ENCODE data around the gene SCAI. TPM values are rescaled to one million over a fixed set of nuclear protein-coding genes. Genes with fewer than 3 reads are reported as not detected.
A peak's percentile ranks its signal among the peaks of the same experiment; 100 is the strongest.

SCAI gene
- total and polyA plus RNA-seq, 2 experiments from 2014 or later, result 13.3 to 35.0 TPM

DNA sequence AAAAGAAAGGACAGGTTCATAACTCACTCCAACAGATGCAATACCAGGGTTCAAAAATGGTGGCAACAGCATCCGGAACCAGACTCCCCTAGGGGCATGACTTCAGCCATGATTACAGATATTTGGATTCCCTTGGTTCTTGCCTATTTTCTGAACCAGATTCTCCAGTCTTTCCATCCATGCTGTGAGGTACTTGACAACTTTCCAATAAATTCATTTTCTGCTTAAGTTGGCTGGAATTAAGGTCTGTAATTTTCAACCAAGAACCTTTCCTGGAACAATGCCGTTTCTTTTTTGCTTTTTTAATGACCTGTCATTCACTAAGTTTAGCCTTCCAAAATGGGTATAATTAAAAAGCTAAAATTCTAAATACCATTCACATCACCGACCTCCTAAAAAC, 52.2 kb downstream of the SCAI start (continued):
- TF ChIP-seq REST (IDR thresholded peaks at IDR 0.05; ENCODE audit: unreplicated experiment) (no peak), ZNF114 (CRISPR knock-in tag; IDR thresholded peaks at IDR 0.05) (no peak), ZNF462 (CRISPR knock-in tag; IDR thresholded peaks at IDR 0.05) (no peak), CREB1 (CRISPR knock-in tag; IDR thresholded peaks at IDR 0.05; ENCODE audit: low read depth) (no peak)

- no peak for DNase-seq (ENCODE audit: low spot score)
- Histone ChIP-seq H3K4me3 (no peak overlapping the region), H4K20me1 (replicated peaks; ENCODE audit: insufficient read depth) (peaks cover 5% of the 10 kb centered on the region), H3K79me2 (replicated peaks; ENCODE audit: insufficient read depth) (peaks cover 27% of the 10 kb centered on the region), H3K4me1 (ENCODE audit: insufficient read depth) (0 out of 2 replicates have a peak, but pooled peaks cover 7% of the 10 kb centered on the region), H3K4me2 (no peak overlapping the region), H3K36me3 (ENCODE audit: insufficient read depth) (no peaks in the 10 kb centered on the region), H3K9me2 (ENCODE audit: insufficient read depth) (no peaks in the 10 kb centered on the region), H3K27me3 (ENCODE audit: insufficient read depth) (no peaks in the 10 kb centered on the region), H3F3A (replicated peaks; ENCODE audit: low read depth) (no peaks in the 10 kb centered on the region), H2AFZ (no peak overlapping the region), H3K27ac (ENCODE audit: low read depth) (no peak overlapping the region)
- H3K4me1 Mint-ChIP-seq, result peaks cover 4% of the 10 kb centered on the region
- H3K27ac Mint-ChIP-seq, result peak overlapping the region; percentile 45; the same call in 1 of the 2 replicates
- H3K4me3 Mint-ChIP-seq, result no peak overlapping the region
- peaks cover 20% of the 10 kb centered on the region for H3K36me3 Mint-ChIP-seq (ENCODE audit: low read depth)
- ATAC-seq, result no peak
- H3K27me3 Mint-ChIP-seq (ENCODE audit: insufficient read depth, low read depth, poor library complexity), result peaks cover 3% of the 10 kb centered on the region
- peaks cover 2% of the 10 kb centered on the region; the same call in 1 of the 3 replicates for H3K9me3 Mint-ChIP-seq
- TF ChIP-seq ZNF114 (CRISPR knock-in tag; IDR thresholded peaks at IDR 0.05) (no peak), NANOG (IDR thresholded peaks at IDR 0.05; ENCODE audit: borderline replicate concordance) (no peak), ZNF331 (CRISPR knock-in tag; IDR thresholded peaks at IDR 0.05; ENCODE audit: low read depth) (no peak)
- TF ChIP-seq, protein P1, sequence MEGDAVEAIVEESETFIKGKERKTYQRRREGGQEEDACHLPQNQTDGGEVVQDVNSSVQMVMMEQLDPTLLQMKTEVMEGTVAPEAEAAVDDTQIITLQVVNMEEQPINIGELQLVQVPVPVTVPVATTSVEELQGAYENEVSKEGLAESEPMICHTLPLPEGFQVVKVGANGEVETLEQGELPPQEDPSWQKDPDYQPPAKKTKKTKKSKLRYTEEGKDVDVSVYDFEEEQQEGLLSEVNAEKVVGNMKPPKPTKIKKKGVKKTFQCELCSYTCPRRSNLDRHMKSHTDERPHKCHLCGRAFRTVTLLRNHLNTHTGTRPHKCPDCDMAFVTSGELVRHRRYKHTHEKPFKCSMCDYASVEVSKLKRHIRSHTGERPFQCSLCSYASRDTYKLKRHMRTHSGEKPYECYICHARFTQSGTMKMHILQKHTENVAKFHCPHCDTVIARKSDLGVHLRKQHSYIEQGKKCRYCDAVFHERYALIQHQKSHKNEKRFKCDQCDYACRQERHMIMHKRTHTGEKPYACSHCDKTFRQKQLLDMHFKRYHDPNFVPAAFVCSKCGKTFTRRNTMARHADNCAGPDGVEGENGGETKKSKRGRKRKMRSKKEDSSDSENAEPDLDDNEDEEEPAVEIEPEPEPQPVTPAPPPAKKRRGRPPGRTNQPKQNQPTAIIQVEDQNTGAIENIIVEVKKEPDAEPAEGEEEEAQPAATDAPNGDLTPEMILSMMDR (conservative IDR thresholded peaks at IDR 0.05; ENCODE audit: low read depth in 2 of 2), result no peak
Measured at GRCh38 chr9:125089331-125089730, 54.0 kb downstream of the SCAI start.
